Esophagus squamous epithelium (tissue), 5 donors: Measurements from ENCODE around the gene SMIM10. TPM values are rescaled to one million over a fixed set of nuclear protein-coding genes. Genes with fewer than 3 reads are reported as not detected.

ENCODE experiments used
- DNase-seq: peaks from one replicate; lab custom pipeline; 2025; lab: John Stamatoyannopoulos, UW
- H3K27ac ChIP-seq, 4 donors: fragments of 200-600 bp; sonication (generic); one replicate each; pipeline ENCODE4 v1.5.1; 2016 to 2019; ENCODE audit warnings: mild to moderate bottlenecking in 1 of 4
- H3K27me3 ChIP-seq, 4 donors: fragments of 200-600 bp; sonication (generic); 1 replicate in 3 of 4; 2 replicates in 1 of 4; pipeline versions ENCODE4 v1.5.1 to v1.6.0; 2017 to 2021; ENCODE audit warnings: antibody characterized with exemption in 1 of 4
- H3K36me3 ChIP-seq, 3 donors: fragments of 200-600 bp; sonication (generic); one replicate each; pipeline ENCODE4 v1.5.1; 2016 to 2019
- H3K4me1 ChIP-seq, 3 donors: fragments of 200-600 bp; sonication (generic); one replicate each; pipeline ENCODE4 v1.5.1; 2017 to 2019
- H3K4me3 ChIP-seq, 4 donors: fragments of 200-600 bp; sonication (generic); 1 replicate in 3 of 4; 2 replicates in 1 of 4; pipeline ENCODE4 v1.5.1; 2016 to 2019; ENCODE audit warnings: mild to moderate bottlenecking in 2 of 4, moderate library complexity in 1 of 4
- H3K9me3 ChIP-seq, 3 donors: fragments of 200-600 bp; sonication (generic); one replicate each; pipeline ENCODE4 v1.5.1; 2016 to 2019
- POLR2A ChIP-seq, 4 donors: fragments of 450-650 bp; IDR thresholded peaks; one replicate each; pipeline ENCODE4 v1.6.1; 2017; ENCODE audit warnings: antibody characterized with exemption in 4 of 4, mild to moderate bottlenecking in 4 of 4, moderate library complexity in 3 of 4
- WGBS, 2 donors: methylation state at CpG; one replicate each; pipeline ENCODE4 v1.1.5; 2018; 5-methylcytosine and 5-hydroxymethylcytosine counted together
- intact Hi-C: fragments of 100-400 bp; cut with DNase I; formaldehyde crosslinking; loops from one replicate; pipeline ENCODE4 v1.15.0; 2022
- total RNA-seq, 4 donors: library from RNA; depleted of rRNA; stranded (reverse); fragments of >200 nt; gene quantifications; one replicate each; pipeline ENCODE4 v1.1.0, GENCODE V29; 2016
- TF ChIP-seq, protein P1 (sequence below), 6 experiments: fragments of 450-650 bp in 4 of 6; fragments of 200-600 bp in 2 of 6; sonication (generic) in 2 of 6; IDR thresholded peaks; one replicate each; pipeline ENCODE4 v1.5.1; 2016 to 2019; ENCODE audit warnings: antibody characterized with exemption in 6 of 6, mild to moderate bottlenecking in 4 of 6, moderate library complexity in 4 of 6
- donor health status: DM: yes; HTN: yes; CAD: no.

SMIM10 gene
- total RNA-seq, 4 donors from 2014 or later = 1.1 to 2.1 TPM; not detected in 2

DNA sequence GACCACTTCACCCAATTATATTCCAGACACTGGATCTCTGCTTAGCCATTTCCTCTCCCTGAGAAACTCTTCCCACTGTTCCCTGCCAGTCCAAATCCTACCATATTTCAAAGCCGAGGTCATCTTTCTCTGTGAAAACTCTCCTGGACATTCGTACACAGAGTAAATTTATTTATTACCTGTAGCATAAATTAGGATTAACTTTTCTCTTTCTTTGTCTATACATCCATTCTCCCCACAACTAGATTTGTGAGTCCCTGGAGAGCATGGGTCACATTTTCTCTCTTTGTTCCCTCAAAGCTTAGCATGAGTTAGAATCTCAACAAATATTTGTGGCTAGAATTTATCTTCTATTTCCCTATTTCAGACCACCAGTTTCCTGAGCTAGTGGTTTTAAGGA is 27.8 kb upstream of the SMIM10 start:
- H3K9me3 ChIP-seq = no peaks in the 10 kb centered on the region
- H3K27ac ChIP-seq = no peak overlapping the region
- no peak for TF ChIP-seq POLR2A (IDR thresholded peaks at IDR 0.05)
- TF ChIP-seq, protein P1, sequence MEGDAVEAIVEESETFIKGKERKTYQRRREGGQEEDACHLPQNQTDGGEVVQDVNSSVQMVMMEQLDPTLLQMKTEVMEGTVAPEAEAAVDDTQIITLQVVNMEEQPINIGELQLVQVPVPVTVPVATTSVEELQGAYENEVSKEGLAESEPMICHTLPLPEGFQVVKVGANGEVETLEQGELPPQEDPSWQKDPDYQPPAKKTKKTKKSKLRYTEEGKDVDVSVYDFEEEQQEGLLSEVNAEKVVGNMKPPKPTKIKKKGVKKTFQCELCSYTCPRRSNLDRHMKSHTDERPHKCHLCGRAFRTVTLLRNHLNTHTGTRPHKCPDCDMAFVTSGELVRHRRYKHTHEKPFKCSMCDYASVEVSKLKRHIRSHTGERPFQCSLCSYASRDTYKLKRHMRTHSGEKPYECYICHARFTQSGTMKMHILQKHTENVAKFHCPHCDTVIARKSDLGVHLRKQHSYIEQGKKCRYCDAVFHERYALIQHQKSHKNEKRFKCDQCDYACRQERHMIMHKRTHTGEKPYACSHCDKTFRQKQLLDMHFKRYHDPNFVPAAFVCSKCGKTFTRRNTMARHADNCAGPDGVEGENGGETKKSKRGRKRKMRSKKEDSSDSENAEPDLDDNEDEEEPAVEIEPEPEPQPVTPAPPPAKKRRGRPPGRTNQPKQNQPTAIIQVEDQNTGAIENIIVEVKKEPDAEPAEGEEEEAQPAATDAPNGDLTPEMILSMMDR (IDR thresholded peaks at IDR 0.05) = no peak
- no peaks in the 10 kb centered on the region for H3K4me1 ChIP-seq
- intact Hi-C loops = no loop called here
- WGBS, 2 donors = 59% methylated on average over 2 of the region's 2 CpGs
- H3K27me3 ChIP-seq = no peaks in the 10 kb centered on the region
- no peaks in the 10 kb centered on the region for H3K36me3 ChIP-seq
- DNase-seq = no peak
- no peak overlapping the region for H3K4me3 ChIP-seq

- Histone ChIP-seq H3K27me3 (no peaks in the 10 kb centered on the region), H3K4me1 (no peaks in the 10 kb centered on the region), H3K9me3 (no peaks in the 10 kb centered on the region), H3K4me3 (no peak overlapping the region), H3K36me3 (no peaks in the 10 kb centered on the region), H3K27ac (no peak overlapping the region)
- WGBS, 2 donors = 67 to 100% methylated on average over 1 of the region's 1 CpG
- no peak for DNase-seq
- TF ChIP-seq, protein P1 (IDR thresholded peaks at IDR 0.05) = no peak
- TF ChIP-seq POLR2A (IDR thresholded peaks at IDR 0.05) = no peak
- intact Hi-C loops = no loop called here
Measured at GRCh38 chrX:134969726-134970125, 21.1 kb upstream of the SMIM10 start.

DNA sequence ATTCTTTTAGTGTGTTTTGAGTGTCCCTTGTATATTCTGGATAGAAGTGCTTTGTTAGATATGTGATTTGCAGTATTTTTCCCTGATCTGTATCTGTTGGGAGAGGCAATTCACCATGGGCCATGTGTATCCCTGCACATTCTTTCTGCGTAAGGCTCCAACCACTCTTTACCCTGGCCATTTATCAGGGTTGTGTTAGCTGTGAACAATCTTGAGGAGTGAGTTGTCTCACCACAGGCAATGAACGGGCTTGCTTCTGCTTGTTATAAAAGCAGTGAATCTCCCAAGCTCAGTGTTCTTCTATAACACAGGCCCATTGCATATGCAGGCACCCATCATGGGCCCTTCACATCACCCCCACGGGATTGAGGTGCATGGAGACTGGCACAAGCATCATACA is 18.9 kb upstream of the SMIM10 start:
- Histone ChIP-seq H3K4me3 (no peak overlapping the region), H3K27ac (no peak overlapping the region), H3K4me1 (no peaks in the 10 kb centered on the region), H3K36me3 (no peaks in the 10 kb centered on the region), H3K27me3 (no peaks in the 10 kb centered on the region), H3K9me3 (no peaks in the 10 kb centered on the region)
- WGBS, 2 donors = 42 to 73% methylated on average over 2 to 3 of the region's 3 CpGs
- no peak for TF ChIP-seq POLR2A (IDR thresholded peaks at IDR 0.05)
- TF ChIP-seq, protein P1 (IDR thresholded peaks at IDR 0.05) = no peak
- intact Hi-C loops = no loop called here
- DNase-seq = no peak

GRCh38 chrX:134975516-134975915 is 15.3 kb upstream of the SMIM10 start:
- intact Hi-C loops = no loop called here

GRCh38 chrX:134981910-134982309 is 8.9 kb upstream of the SMIM10 start:
- Histone ChIP-seq H3K4me3 (no peak overlapping the region), H3K36me3 (no peaks in the 10 kb centered on the region), H3K27ac (no peak overlapping the region), H3K4me1 (no peaks in the 10 kb centered on the region), H3K27me3 (no peaks in the 10 kb centered on the region), H3K9me3 (no peaks in the 10 kb centered on the region)
- WGBS, 2 donors = 69 to 90% methylated on average over 3 of the region's 3 CpGs
- intact Hi-C loops = no loop called here
- TF ChIP-seq, protein P1 (IDR thresholded peaks at IDR 0.05) = no peak
- TF ChIP-seq POLR2A (IDR thresholded peaks at IDR 0.05) = no peak
- DNase-seq = no peak

More at GRCh38 chrX:134975516-134975915, 15.3 kb upstream of the SMIM10 start:
- H3K36me3 ChIP-seq = no peaks in the 10 kb centered on the region
- no peaks in the 10 kb centered on the region for H3K27me3 ChIP-seq
- no peak overlapping the region for H3K4me3 ChIP-seq
- 78 to 85% methylated on average over 1 of the region's 1 CpG for WGBS, 2 donors
- no peak for DNase-seq
- H3K9me3 ChIP-seq = no peaks in the 10 kb centered on the region
- H3K4me1 ChIP-seq = no peaks in the 10 kb centered on the region
- H3K27ac ChIP-seq = no peak overlapping the region
- TF ChIP-seq POLR2A (IDR thresholded peaks at IDR 0.05) = no peak
- TF ChIP-seq, protein P1 (IDR thresholded peaks at IDR 0.05) = no peak
